GM19438 (cell line): ENCODE measurements around the gene SPRED1.
"Not testable (repeated sequence)": the region's sequence is repeated elsewhere in the genome, so short reads cannot be mapped to it uniquely, and the experiment has no call there.

Source experiments
- ATAC-seq: cut with Tn5 transposase; IDR thresholded peaks from one replicate; pipeline ENCODE4 v1.9.1; 2021; ENCODE audit warnings: low read depth; ENCODE audit not compliant: unreplicated experiment

SPRED1 gene

GRCh38 chr15:38229705-38230310 is 22.8 kb upstream of the SPRED1 start:
- ATAC-seq = no peak

GRCh38 chr15:38231436-38231835 is 21.2 kb upstream of the SPRED1 start:
- no peak for ATAC-seq

- ATAC-seq = not testable (repeated sequence)
Measured at GRCh38 chr15:38237021-38237420, 15.6 kb upstream of the SPRED1 start.

- ATAC-seq = no peak
Measured at GRCh38 chr15:38238311-38238710, 14.3 kb upstream of the SPRED1 start.

GRCh38 chr15:38242055-38242454 is 10.6 kb upstream of the SPRED1 start:
- ATAC-seq = peak; percentile 86

GRCh38 chr15:38243278-38244055 is 9.2 kb upstream of the SPRED1 start:
- ATAC-seq = no peak

- ATAC-seq = no peak
Measured at GRCh38 chr15:38247336-38247735, 5.3 kb upstream of the SPRED1 start.

GRCh38 chr15:38253351-38253781 is 730 bp downstream of the SPRED1 start:
- no peak for ATAC-seq

- ATAC-seq = peak; percentile 43
Measured at GRCh38 chr15:38254051-38254883, 1.6 kb downstream of the SPRED1 start.

- no peak for ATAC-seq
Measured at GRCh38 chr15:38255690-38256089, 3.1 kb downstream of the SPRED1 start.

- no peak for ATAC-seq
Measured at GRCh38 chr15:38257676-38258075, 5.0 kb downstream of the SPRED1 start.

- ATAC-seq = no peak
Measured at GRCh38 chr15:38259134-38259533, 6.5 kb downstream of the SPRED1 start.

- no peak for ATAC-seq
Measured at GRCh38 chr15:38260077-38260476, 7.4 kb downstream of the SPRED1 start.

- no peak for ATAC-seq
Measured at GRCh38 chr15:38263251-38263650, 10.6 kb downstream of the SPRED1 start.

- no peak for ATAC-seq
Measured at GRCh38 chr15:38263996-38264395, 11.4 kb downstream of the SPRED1 start.

GRCh38 chr15:38266247-38266986 is 13.8 kb downstream of the SPRED1 start:
- no peak for ATAC-seq

GRCh38 chr15:38267421-38268022 is 14.9 kb downstream of the SPRED1 start:
- ATAC-seq = no peak

- no peak for ATAC-seq
Measured at GRCh38 chr15:38271144-38271543, 18.5 kb downstream of the SPRED1 start.

GRCh38 chr15:38271895-38272294 is 19.3 kb downstream of the SPRED1 start:
- ATAC-seq = no peak

GRCh38 chr15:38272431-38272830 is 19.8 kb downstream of the SPRED1 start:
- not testable (repeated sequence) for ATAC-seq
